HEK293 (cell line): ENCODE results near the gene GALNTL6.

ENCODE experiments used
- BCL6B ChIP-seq: fragments of 450-650 bp; formaldehyde crosslinking; IDR thresholded peaks from 2 replicates; pipeline ENCODE4 v1.5.1; 2017; ENCODE audit warnings: missing biosample characterization, missing genetic modification characterization
- CTCF ChIP-seq: fragments of 450-650 bp; formaldehyde crosslinking; IDR thresholded peaks from 2 replicates; pipeline ENCODE4 v1.5.1; 2016; ENCODE audit warnings: missing biosample characterization, missing genetic modification characterization
- KLF16 ChIP-seq: fragments of 450-650 bp; formaldehyde crosslinking; IDR thresholded peaks from 2 replicates; pipeline ENCODE4 v1.5.1; 2017; ENCODE audit warnings: missing biosample characterization, missing genetic modification characterization
- MYNN ChIP-seq: fragments of 450-650 bp; formaldehyde crosslinking; IDR thresholded peaks from 2 replicates; pipeline ENCODE4 v1.5.1; 2016; ENCODE audit warnings: missing biosample characterization, missing genetic modification characterization, borderline replicate concordance
- SP7 ChIP-seq: fragments of 450-650 bp; formaldehyde crosslinking; IDR thresholded peaks from 2 replicates; pipeline ENCODE4 v1.5.1; 2016; ENCODE audit warnings: missing biosample characterization, missing genetic modification characterization
- ZBTB49 ChIP-seq: fragments of 450-650 bp; formaldehyde crosslinking; IDR thresholded peaks from 2 replicates; pipeline ENCODE4 v1.5.1; 2016; ENCODE audit warnings: missing biosample characterization, missing genetic modification characterization, low read depth
- ZNF140 ChIP-seq: fragments of 450-650 bp; formaldehyde crosslinking; IDR thresholded peaks from 2 replicates; pipeline ENCODE4 v1.5.1; 2016; ENCODE audit warnings: missing biosample characterization, missing genetic modification characterization
- ZNF239 ChIP-seq: fragments of 450-650 bp; formaldehyde crosslinking; IDR thresholded peaks from 2 replicates; pipeline ENCODE4 v1.5.1; 2016; ENCODE audit warnings: missing biosample characterization, missing genetic modification characterization
- ZNF24 ChIP-seq: fragments of 450-650 bp; formaldehyde crosslinking; IDR thresholded peaks from 2 replicates; pipeline ENCODE4 v1.5.1; 2016; ENCODE audit warnings: missing biosample characterization, missing genetic modification characterization
- ZNF292 ChIP-seq: fragments of 450-650 bp; formaldehyde crosslinking; IDR thresholded peaks from 2 replicates; pipeline ENCODE4 v1.5.1; 2016; ENCODE audit warnings: low read depth, missing biosample characterization, missing genetic modification characterization, borderline replicate concordance
- ZNF501 ChIP-seq: fragments of 450-650 bp; formaldehyde crosslinking; IDR thresholded peaks from 2 replicates; pipeline ENCODE4 v1.5.1; 2016; ENCODE audit warnings: missing biosample characterization, missing genetic modification characterization
- ZNF521 ChIP-seq: fragments of 450-650 bp; formaldehyde crosslinking; IDR thresholded peaks from 2 replicates; pipeline ENCODE4 v1.5.1; 2017; ENCODE audit warnings: missing biosample characterization, mild to moderate bottlenecking, missing genetic modification characterization
- ZNF600 ChIP-seq: fragments of 450-650 bp; formaldehyde crosslinking; IDR thresholded peaks from 2 replicates; pipeline ENCODE4 v1.5.1; 2016; ENCODE audit warnings: missing biosample characterization, missing genetic modification characterization
- TF ChIP-seq, protein P1 (sequence below): fragments of 450-650 bp; IDR thresholded peaks from 2 replicates; pipeline ENCODE4 v1.5.1; 2018; ENCODE audit warnings: missing biosample characterization, mild to moderate bottlenecking, missing genetic modification characterization

DNA sequence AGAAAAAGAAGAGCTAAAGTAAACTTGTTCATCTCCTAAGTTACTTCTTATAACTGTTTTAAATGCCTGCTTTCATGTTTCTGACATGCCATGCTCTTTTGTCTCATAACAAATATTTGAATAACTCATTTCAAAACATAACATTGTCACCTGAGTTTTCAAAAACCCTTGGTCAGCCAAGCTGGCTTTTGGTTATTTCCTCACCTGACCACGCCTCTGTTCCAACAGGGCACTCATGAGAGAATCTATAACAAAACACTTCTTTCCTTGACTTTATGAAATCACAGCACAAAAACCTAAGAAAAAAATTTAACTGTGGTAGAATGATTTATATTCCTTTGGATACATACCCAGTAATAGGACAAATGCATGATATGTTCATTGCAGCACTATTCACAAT, 1182.5 kb downstream of the GALNTL6 start:
- TF ChIP-seq CTCF (tag by site-specific recombination) (no peak), ZNF140 (tag by site-specific recombination) (no peak), BCL6B (no peak), KLF16 (tag by site-specific recombination) (no peak), ZNF501 (tag by site-specific recombination) (no peak), SP7 (tag by site-specific recombination) (no peak), ZNF24 (no peak), ZNF292 (tag by site-specific recombination) (no peak), ZNF600 (tag by site-specific recombination) (no peak), ZBTB49 (tag by site-specific recombination) (no peak), ZNF239 (tag by site-specific recombination) (no peak), ZNF521 (tag by site-specific recombination) (no peak), MYNN (tag by site-specific recombination) (no peak)
- TF ChIP-seq, protein P1, sequence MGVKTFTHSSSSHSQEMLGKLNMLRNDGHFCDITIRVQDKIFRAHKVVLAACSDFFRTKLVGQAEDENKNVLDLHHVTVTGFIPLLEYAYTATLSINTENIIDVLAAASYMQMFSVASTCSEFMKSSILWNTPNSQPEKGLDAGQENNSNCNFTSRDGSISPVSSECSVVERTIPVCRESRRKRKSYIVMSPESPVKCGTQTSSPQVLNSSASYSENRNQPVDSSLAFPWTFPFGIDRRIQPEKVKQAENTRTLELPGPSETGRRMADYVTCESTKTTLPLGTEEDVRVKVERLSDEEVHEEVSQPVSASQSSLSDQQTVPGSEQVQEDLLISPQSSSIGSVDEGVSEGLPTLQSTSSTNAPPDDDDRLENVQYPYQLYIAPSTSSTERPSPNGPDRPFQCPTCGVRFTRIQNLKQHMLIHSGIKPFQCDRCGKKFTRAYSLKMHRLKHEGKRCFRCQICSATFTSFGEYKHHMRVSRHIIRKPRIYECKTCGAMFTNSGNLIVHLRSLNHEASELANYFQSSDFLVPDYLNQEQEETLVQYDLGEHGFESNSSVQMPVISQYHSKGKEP (tag by site-specific recombination): no peak
